ENCODE data around the gene PHRF1. TPM values are rescaled to one million over a fixed set of nuclear protein-coding genes. Genes with fewer than 3 reads are reported as not detected.
A peak's percentile ranks its signal among the peaks of the same experiment; 100 is the strongest.

Gene PHRF1
- polyA plus RNA-seq, 2 donors = 13.7 to 28.4 TPM

GRCh38 chr11:638631-639331, 62.5 kb downstream of the PHRF1 start:
- H3K27ac ChIP-seq (ENCODE audit: low read depth in 2 of 2, low read length in 1 of 2) = no peak overlapping the region
- H3K4me1 ChIP-seq (ENCODE audit: control insufficient read depth in 2 of 2, insufficient read depth in 2 of 2, low read length in 1 of 2) = peaks cover 10 to 33% of the 10 kb centered on the region in 2 donors
- no peak overlapping the region for H3K4me3 ChIP-seq (ENCODE audit: low read depth in 1 of 2, low read length in 2 of 2)
- H3K27me3 ChIP-seq (ENCODE audit: control insufficient read depth in 1 of 2, insufficient read depth in 2 of 2, low read length in 2 of 2) = peaks cover 0 to 18% of the 10 kb centered on the region in 2 donors
- no peaks in the 10 kb centered on the region for H3K9me3 ChIP-seq (ENCODE audit: control insufficient read depth in 2 of 2, insufficient read depth in 1 of 2, low read depth in 1 of 2, low read length in 1 of 2)
- WGBS, 2 donors = 45 to 58% methylated on average over 28 of the region's 28 CpGs
- H3K36me3 ChIP-seq (ENCODE audit: control insufficient read depth in 2 of 2, insufficient read depth in 2 of 2, low read length in 1 of 2) = peaks cover 3 to 16% of the 10 kb centered on the region in 2 donors

GRCh38 chr11:639332-639955, 63.2 kb downstream of the PHRF1 start:
- peaks cover 10 to 33% of the 10 kb centered on the region in 2 donors for H3K4me1 ChIP-seq (ENCODE audit: control insufficient read depth in 2 of 2, insufficient read depth in 2 of 2, low read length in 1 of 2)
- WGBS, 2 donors = 5 to 20% methylated on average over 60 to 80 of the region's 80 CpGs
- H3K27me3 ChIP-seq (ENCODE audit: control insufficient read depth in 1 of 2, insufficient read depth in 2 of 2, low read length in 2 of 2) = peaks cover 0 to 18% of the 10 kb centered on the region in 2 donors
- H3K4me3 ChIP-seq (ENCODE audit: low read depth in 1 of 2, low read length in 2 of 2) = peak overlapping the region in 1 of 2 donors; percentile 1
- peaks cover 3 to 21% of the 10 kb centered on the region in 2 donors for H3K36me3 ChIP-seq (ENCODE audit: control insufficient read depth in 2 of 2, insufficient read depth in 2 of 2, low read length in 1 of 2)
- H3K9me3 ChIP-seq (ENCODE audit: control insufficient read depth in 2 of 2, insufficient read depth in 1 of 2, low read depth in 1 of 2, low read length in 1 of 2) = no peaks in the 10 kb centered on the region
- no peak overlapping the region for H3K27ac ChIP-seq (ENCODE audit: low read depth in 2 of 2, low read length in 1 of 2)

GRCh38 chr11:640021-640706, 63.9 kb downstream of the PHRF1 start:
- peaks cover 10 to 33% of the 10 kb centered on the region in 2 donors for H3K4me1 ChIP-seq (ENCODE audit: control insufficient read depth in 2 of 2, insufficient read depth in 2 of 2, low read length in 1 of 2)
- H3K4me3 ChIP-seq (ENCODE audit: low read depth in 1 of 2, low read length in 2 of 2) = no peak overlapping the region
- H3K27ac ChIP-seq (ENCODE audit: low read depth in 2 of 2, low read length in 1 of 2) = no peak overlapping the region
- H3K36me3 ChIP-seq (ENCODE audit: control insufficient read depth in 2 of 2, insufficient read depth in 2 of 2, low read length in 1 of 2) = peaks cover 3 to 24% of the 10 kb centered on the region in 2 donors
- 34 to 43% methylated on average over 49 to 69 of the region's 69 CpGs for WGBS, 2 donors
- H3K9me3 ChIP-seq (ENCODE audit: control insufficient read depth in 2 of 2, insufficient read depth in 1 of 2, low read depth in 1 of 2, low read length in 1 of 2) = no peaks in the 10 kb centered on the region
- H3K27me3 ChIP-seq (ENCODE audit: control insufficient read depth in 1 of 2, insufficient read depth in 2 of 2, low read length in 2 of 2) = peaks cover 0 to 18% of the 10 kb centered on the region in 2 donors

GRCh38 chr11:641806-642370, 65.6 kb downstream of the PHRF1 start:
- peaks cover 3 to 24% of the 10 kb centered on the region in 2 donors for H3K36me3 ChIP-seq (ENCODE audit: control insufficient read depth in 2 of 2, insufficient read depth in 2 of 2, low read length in 1 of 2)
- no peaks in the 10 kb centered on the region for H3K9me3 ChIP-seq (ENCODE audit: control insufficient read depth in 2 of 2, insufficient read depth in 1 of 2, low read depth in 1 of 2, low read length in 1 of 2)
- H3K4me3 ChIP-seq (ENCODE audit: low read depth in 1 of 2, low read length in 2 of 2) = no peak overlapping the region
- H3K27me3 ChIP-seq (ENCODE audit: control insufficient read depth in 1 of 2, insufficient read depth in 2 of 2, low read length in 2 of 2) = peaks cover 0 to 18% of the 10 kb centered on the region in 2 donors
- no peak overlapping the region for H3K27ac ChIP-seq (ENCODE audit: low read depth in 2 of 2, low read length in 1 of 2)
- WGBS, 2 donors = 91 to 93% methylated on average over 19 of the region's 19 CpGs
- peaks cover 9 to 26% of the 10 kb centered on the region in 2 donors for H3K4me1 ChIP-seq (ENCODE audit: control insufficient read depth in 2 of 2, insufficient read depth in 2 of 2, low read length in 1 of 2)

- Histone ChIP-seq H3K27me3 (ENCODE audit: control insufficient read depth in 1 of 2, insufficient read depth in 2 of 2, low read length in 2 of 2) (peaks cover 0 to 8% of the 10 kb centered on the region in 2 donors), H3K4me3 (ENCODE audit: low read depth in 1 of 2, low read length in 2 of 2) (no peak overlapping the region), H3K9me3 (ENCODE audit: control insufficient read depth in 2 of 2, insufficient read depth in 1 of 2, low read depth in 1 of 2, low read length in 1 of 2) (no peaks in the 10 kb centered on the region), H3K4me1 (ENCODE audit: control insufficient read depth in 2 of 2, insufficient read depth in 2 of 2, low read length in 1 of 2) (peaks cover 5 to 14% of the 10 kb centered on the region in 2 donors), H3K36me3 (ENCODE audit: control insufficient read depth in 2 of 2, insufficient read depth in 2 of 2, low read length in 1 of 2) (peaks cover 3 to 24% of the 10 kb centered on the region in 2 donors), H3K27ac (ENCODE audit: low read depth in 2 of 2, low read length in 1 of 2) (no peak overlapping the region)
- 95 to 96% methylated on average over 9 of the region's 9 CpGs for WGBS, 2 donors
These were observed 67.1 kb downstream of the PHRF1 start for GRCh38 chr11:643366-643765.

GRCh38 chr11:643849-644738, 67.8 kb downstream of the PHRF1 start:
- peaks cover 0 to 5% of the 10 kb centered on the region in 2 donors for H3K27me3 ChIP-seq (ENCODE audit: control insufficient read depth in 1 of 2, insufficient read depth in 2 of 2, low read length in 2 of 2)
- peaks cover 3 to 24% of the 10 kb centered on the region in 2 donors for H3K36me3 ChIP-seq (ENCODE audit: control insufficient read depth in 2 of 2, insufficient read depth in 2 of 2, low read length in 1 of 2)
- WGBS, 2 donors = 89 to 90% methylated on average over 49 to 50 of the region's 50 CpGs
- no peak overlapping the region for H3K4me3 ChIP-seq (ENCODE audit: low read depth in 1 of 2, low read length in 2 of 2)
- no peak overlapping the region for H3K27ac ChIP-seq (ENCODE audit: low read depth in 2 of 2, low read length in 1 of 2)
- peaks cover 5 to 12% of the 10 kb centered on the region in 2 donors for H3K4me1 ChIP-seq (ENCODE audit: control insufficient read depth in 2 of 2, insufficient read depth in 2 of 2, low read length in 1 of 2)
- H3K9me3 ChIP-seq (ENCODE audit: control insufficient read depth in 2 of 2, insufficient read depth in 1 of 2, low read depth in 1 of 2, low read length in 1 of 2) = no peaks in the 10 kb centered on the region

- H3K9me3 ChIP-seq (ENCODE audit: control insufficient read depth in 2 of 2, insufficient read depth in 1 of 2, low read depth in 1 of 2, low read length in 1 of 2) = no peaks in the 10 kb centered on the region
- no peak overlapping the region for H3K4me3 ChIP-seq (ENCODE audit: low read depth in 1 of 2, low read length in 2 of 2)
- H3K27me3 ChIP-seq (ENCODE audit: control insufficient read depth in 1 of 2, insufficient read depth in 2 of 2, low read length in 2 of 2) = no peaks in the 10 kb centered on the region
- no peak overlapping the region for H3K27ac ChIP-seq (ENCODE audit: low read depth in 2 of 2, low read length in 1 of 2)
- peaks cover 3 to 24% of the 10 kb centered on the region in 2 donors for H3K36me3 ChIP-seq (ENCODE audit: control insufficient read depth in 2 of 2, insufficient read depth in 2 of 2, low read length in 1 of 2)
- 83 to 87% methylated on average over 16 of the region's 16 CpGs for WGBS, 2 donors
- H3K4me1 ChIP-seq (ENCODE audit: control insufficient read depth in 2 of 2, insufficient read depth in 2 of 2, low read length in 1 of 2) = peaks cover 0 to 4% of the 10 kb centered on the region in 2 donors
These were observed 69.3 kb downstream of the PHRF1 start for GRCh38 chr11:645536-645935.

- no peaks in the 10 kb centered on the region for H3K9me3 ChIP-seq (ENCODE audit: control insufficient read depth in 2 of 2, insufficient read depth in 1 of 2, low read depth in 1 of 2, low read length in 1 of 2)
- H3K4me1 ChIP-seq (ENCODE audit: control insufficient read depth in 2 of 2, insufficient read depth in 2 of 2, low read length in 1 of 2) = peaks cover 0 to 4% of the 10 kb centered on the region in 2 donors
- no peak overlapping the region for H3K4me3 ChIP-seq (ENCODE audit: low read depth in 1 of 2, low read length in 2 of 2)
- peaks cover 3 to 26% of the 10 kb centered on the region in 2 donors for H3K36me3 ChIP-seq (ENCODE audit: control insufficient read depth in 2 of 2, insufficient read depth in 2 of 2, low read length in 1 of 2)
- 85 to 94% methylated on average over 14 of the region's 14 CpGs for WGBS, 2 donors
- no peaks in the 10 kb centered on the region for H3K27me3 ChIP-seq (ENCODE audit: control insufficient read depth in 1 of 2, insufficient read depth in 2 of 2, low read length in 2 of 2)
- no peak overlapping the region for H3K27ac ChIP-seq (ENCODE audit: low read depth in 2 of 2, low read length in 1 of 2)
These were observed 69.9 kb downstream of the PHRF1 start for GRCh38 chr11:646214-646613.

Data from esophagus (tissue), 2 donors.